Stimulated activated CD4-positive, alpha-beta T cell treated with anti-CD3 and anti-CD28 coated beads, Interleukin-12 subunit alpha, Interleukin-12 subunit beta, amount 100 ng/mL, for 24 hours (primary cell): ENCODE data around the gene KLF17.

ENCODE experiments used
- DNase-seq, 2 experiments: peaks; one replicate each; pipeline ENCODE4 v3.0.0-alpha.2; 2020; ENCODE audit warnings: low read depth in 2 of 2

KLF17 gene

GRCh38 chr1:44151808-44152207 lies 33.2 kb downstream of the KLF17 start:
- DNase-seq, result no peak

DNA sequence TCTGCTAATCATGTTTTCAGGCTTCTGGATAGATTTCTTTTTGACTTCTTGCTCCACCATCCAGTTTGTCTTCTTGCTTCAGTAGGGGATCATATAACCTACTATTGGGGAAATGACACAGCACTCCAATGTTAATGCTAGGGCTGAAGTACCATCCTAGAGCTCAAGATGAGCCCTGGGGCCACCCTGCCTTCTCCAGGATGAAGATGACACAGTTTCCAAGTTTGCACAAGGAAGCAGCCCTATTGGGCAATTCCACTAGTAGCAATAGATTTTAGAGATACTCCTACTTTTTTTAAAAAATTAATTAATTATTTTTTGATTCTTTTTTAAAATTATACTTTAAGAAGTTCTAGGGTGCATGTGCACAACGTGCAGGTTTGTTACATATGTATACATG lies 34.1 kb downstream of the KLF17 start:
- no peak for DNase-seq

- no peak for DNase-seq
Observed at GRCh38 chr1:44154049-44154448, 35.4 kb downstream of the KLF17 start.

GRCh38 chr1:44157903-44158302 lies 39.3 kb downstream of the KLF17 start:
- no peak for DNase-seq

GRCh38 chr1:44158871-44159270 lies 40.2 kb downstream of the KLF17 start:
- DNase-seq, result no peak

GRCh38 chr1:44161546-44161945 lies 42.9 kb downstream of the KLF17 start:
- no peak for DNase-seq

- no peak for DNase-seq
Observed at GRCh38 chr1:44168520-44169098, 50.0 kb downstream of the KLF17 start.

- no peak for DNase-seq
Observed at GRCh38 chr1:44170281-44170823, 51.7 kb downstream of the KLF17 start.

GRCh38 chr1:44174630-44175029 lies 56.0 kb downstream of the KLF17 start:
- no peak for DNase-seq
